Esophagus muscularis mucosa (tissue), 4 donors: ENCODE measurements around the gene SYAP1.

Source experiments
- CTCF ChIP-seq, 3 experiments: fragments of 200-600 bp in 2 of 3; fragments of 450-650 bp in 1 of 3; sonication (generic) in 2 of 3; IDR thresholded peaks; one replicate each; pipeline ENCODE4 v1.5.1; 2017 to 2019; ENCODE audit warnings: antibody characterized with exemption in 3 of 3, mild to moderate bottlenecking in 2 of 3, moderate library complexity in 1 of 3
- EP300 ChIP-seq: sonication (generic); formaldehyde crosslinking; IDR thresholded peaks from one replicate; pipeline ENCODE4 v1.6.1; 2017; ENCODE audit warnings: antibody characterized with exemption
- POLR2A ChIP-seq: fragments of 450-650 bp; IDR thresholded peaks from one replicate; pipeline ENCODE4 v1.6.1; 2017; ENCODE audit warnings: antibody characterized with exemption, moderate library complexity, mild to moderate bottlenecking, low read depth
- POLR2AphosphoS5 ChIP-seq, 2 donors: sonication (generic); formaldehyde crosslinking; IDR thresholded peaks; one replicate each; pipeline ENCODE4 v1.6.1; 2017; ENCODE audit warnings: antibody characterized with exemption in 2 of 2

GRCh38 chrX:16774746-16775145 is 55.3 kb downstream of the SYAP1 start:
- TF ChIP-seq CTCF (IDR thresholded peaks at IDR 0.05) (no peak), POLR2A (no peak), EP300 (no peak), POLR2AphosphoS5 (IDR thresholded peaks at IDR 0.05) (no peak)
